RPMI7951 (cell line): ENCODE data around the gene ARHGAP9. TPM values are rescaled to one million over a fixed set of nuclear protein-coding genes. Genes with fewer than 3 reads are reported as not detected.
A peak's percentile ranks its signal among the peaks of the same experiment; 100 is the strongest.
"Not testable (repeated sequence)": the region's sequence is repeated elsewhere in the genome, so short reads cannot be mapped to it uniquely, and the experiment has no call there.

Experiments
- DNase-seq: peaks from one replicate; pipeline ENCODE4 v3.0.0-alpha.2; 2012; ENCODE audit warnings: low read depth
- total RNA-seq: library from RNA; depleted of rRNA; stranded (reverse); fragments of >200 nt; shearing (Covaris generic); gene quantifications from 2 replicates; pipeline ENCODE4 v1.2.3, GENCODE V29; 2014

Gene ARHGAP9
- total RNA-seq, 1 experiment from 2014 or later, result not detected

DNA sequence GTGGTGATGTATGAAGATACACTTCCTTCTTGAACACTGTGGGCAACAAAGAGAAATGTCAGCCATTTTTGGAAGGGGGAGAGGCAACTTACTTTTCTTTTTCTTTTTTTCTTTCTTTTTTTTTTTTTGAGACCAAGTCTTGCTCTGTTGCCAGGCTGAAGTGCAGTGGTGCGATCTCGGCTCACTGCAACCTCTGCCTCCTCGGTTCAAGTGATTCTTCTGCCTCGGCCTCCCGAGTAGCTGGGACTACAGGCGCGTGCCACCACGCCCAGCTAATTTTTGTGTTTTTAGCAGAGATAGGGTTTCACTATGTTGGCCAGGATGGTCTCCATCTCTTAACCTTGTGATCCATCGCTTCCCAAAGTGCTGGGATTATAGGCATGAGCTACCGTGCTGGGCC lies 38.1 kb upstream of the ARHGAP9 start:
- DNase-seq, result not testable (repeated sequence)

GRCh38 chr12:57517187-57517586 lies 37.5 kb upstream of the ARHGAP9 start:
- DNase-seq, result peak; percentile 72

DNA sequence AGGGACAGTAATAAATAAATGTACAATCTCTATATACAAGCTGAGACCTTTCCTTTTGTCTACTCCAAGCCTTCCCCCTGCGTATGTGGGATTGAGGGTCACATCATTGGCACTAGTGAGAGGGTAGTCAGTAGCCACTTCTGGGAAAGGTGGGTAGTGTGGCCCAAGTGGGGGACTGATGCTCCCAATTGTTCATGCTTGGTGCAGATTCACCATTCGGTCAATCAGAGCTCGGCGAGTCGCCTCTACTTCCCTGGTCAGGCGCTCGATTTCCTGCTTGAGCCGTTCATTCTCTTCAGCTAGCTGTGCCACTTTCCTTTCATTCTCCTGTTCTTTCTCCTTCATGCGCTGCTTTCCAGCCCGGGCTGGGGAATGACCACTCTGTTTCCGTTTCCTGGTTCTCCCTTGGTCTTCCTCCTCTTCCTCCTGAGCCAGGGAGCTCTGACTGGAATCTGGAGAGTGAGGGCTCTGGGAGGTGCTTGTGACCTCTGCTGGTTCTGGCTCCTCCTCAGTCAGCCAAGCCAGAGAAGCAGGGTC lies 37.0 kb upstream of the ARHGAP9 start:
- no peak for DNase-seq

- DNase-seq, result no peak
Observed at GRCh38 chr12:57515934-57516541, 36.4 kb upstream of the ARHGAP9 start.

DNA sequence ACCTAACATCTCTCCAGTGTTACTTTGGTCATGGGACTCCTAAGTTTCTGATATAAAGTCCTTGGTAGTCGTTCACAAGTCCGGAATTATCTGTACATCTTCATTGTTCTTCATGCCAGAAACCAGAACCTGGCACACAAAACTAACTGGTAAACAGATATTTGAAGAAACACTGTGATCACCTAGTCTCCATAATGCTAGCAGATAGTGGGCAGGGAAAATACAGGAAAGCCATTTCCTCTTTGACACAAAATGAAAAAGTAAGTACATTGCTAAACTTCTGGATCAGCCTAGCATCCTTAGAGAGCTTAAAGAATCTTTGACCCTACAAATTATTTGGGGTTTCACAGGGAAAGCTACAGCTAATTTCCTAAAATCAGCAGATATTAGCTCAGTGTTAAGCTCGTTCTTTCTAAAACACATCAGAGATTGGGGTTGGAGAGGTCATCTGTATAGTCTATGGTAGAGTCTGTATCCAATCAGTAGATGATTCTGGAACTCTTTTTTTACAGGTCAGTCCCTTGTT lies 35.8 kb upstream of the ARHGAP9 start:
- no peak for DNase-seq

DNA sequence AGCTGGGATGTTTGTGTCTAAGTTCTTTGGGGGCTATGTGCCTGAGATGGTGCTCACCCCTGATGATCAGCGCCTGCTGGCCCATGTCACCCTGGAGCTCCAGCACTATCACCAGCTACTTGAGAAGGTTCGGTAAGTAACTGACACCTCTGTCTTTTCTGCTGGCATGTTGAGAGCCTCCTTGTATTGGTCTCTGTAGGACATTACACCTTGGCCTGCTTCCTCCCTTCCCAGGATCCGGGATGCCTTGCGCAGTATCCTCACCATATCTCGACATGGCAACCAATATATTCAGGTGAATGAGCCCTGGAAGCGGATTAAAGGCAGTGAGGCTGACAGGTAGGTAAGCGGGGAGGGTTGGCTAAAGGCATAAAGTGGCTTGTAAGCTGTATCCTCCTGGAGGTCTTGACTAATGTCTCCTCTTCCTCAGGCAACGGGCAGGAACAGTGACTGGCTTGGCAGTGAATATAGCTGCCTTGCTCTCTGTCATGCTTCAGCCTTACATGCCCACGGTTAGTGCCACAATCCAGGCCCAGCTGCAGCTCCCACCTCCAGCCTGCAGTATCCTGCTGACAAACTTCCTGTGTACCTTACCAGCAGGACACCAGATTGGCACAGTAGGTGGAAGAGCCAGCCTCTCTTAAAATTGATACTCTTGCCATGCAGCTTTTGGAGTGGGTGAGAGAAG lies 35.2 kb upstream of the ARHGAP9 start:
- DNase-seq, result no peak

- not testable (repeated sequence) for DNase-seq
Observed at GRCh38 chr12:57514246-57514645, 34.6 kb upstream of the ARHGAP9 start.

DNA sequence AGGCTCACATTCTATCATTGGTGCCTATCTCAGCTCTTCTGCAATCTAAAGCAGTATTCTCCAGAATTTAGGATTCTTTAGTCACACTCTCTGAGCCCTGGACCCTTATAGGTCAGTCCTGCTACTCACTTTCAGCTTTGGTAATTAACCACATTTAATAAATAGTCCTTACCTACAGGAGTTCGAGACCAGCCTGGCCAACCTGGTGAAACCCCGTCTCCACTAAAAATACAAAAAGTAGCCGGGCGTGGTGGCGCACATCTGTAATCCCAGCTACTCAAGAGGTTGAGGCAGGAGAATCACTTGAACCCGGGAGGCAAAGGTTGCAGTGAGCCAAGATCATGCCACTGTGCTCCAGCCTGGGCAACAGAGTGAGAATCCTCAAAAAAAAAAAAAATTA lies 34.0 kb upstream of the ARHGAP9 start:
- not testable (repeated sequence) for DNase-seq

GRCh38 chr12:57513266-57513665 lies 33.6 kb upstream of the ARHGAP9 start:
- DNase-seq, result no peak

- no peak for DNase-seq
Observed at GRCh38 chr12:57512665-57513064, 33.0 kb upstream of the ARHGAP9 start.

DNA sequence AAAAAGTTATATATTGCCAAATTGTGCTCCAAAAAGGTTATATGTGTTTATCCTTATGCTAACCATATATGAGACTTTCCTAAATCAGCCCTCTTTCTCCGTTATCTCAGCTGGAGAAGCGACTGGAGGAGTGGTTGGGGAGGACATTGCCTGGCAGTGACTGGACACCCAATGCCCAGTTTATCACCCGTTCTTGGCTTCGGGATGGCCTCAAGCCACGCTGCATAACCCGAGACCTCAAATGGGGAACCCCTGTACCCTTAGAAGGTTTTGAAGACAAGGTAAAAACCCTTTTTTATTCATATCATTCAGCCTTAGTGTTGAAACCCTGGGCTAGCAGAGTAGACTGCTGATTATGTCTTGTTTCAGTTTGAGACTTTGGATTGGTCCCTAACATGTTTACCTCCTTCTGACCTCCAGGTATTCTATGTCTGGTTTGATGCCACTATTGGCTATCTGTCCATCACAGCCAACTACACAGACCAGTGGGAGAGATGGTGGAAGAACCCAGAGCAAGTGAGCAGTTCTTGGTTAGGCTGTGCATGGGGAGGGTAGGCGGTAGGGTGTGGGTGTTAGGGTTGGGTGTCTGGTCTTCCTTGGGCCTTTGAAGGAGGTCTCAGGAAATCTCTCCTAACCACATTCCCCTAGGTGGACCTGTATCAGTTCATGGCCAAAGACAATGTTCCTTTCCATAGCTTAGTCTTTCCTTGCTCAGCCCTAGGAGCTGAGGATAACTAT lies 32.1 kb upstream of the ARHGAP9 start:
- DNase-seq, result no peak

GRCh38 chr12:57511161-57511560 lies 31.5 kb upstream of the ARHGAP9 start:
- no peak for DNase-seq

DNA sequence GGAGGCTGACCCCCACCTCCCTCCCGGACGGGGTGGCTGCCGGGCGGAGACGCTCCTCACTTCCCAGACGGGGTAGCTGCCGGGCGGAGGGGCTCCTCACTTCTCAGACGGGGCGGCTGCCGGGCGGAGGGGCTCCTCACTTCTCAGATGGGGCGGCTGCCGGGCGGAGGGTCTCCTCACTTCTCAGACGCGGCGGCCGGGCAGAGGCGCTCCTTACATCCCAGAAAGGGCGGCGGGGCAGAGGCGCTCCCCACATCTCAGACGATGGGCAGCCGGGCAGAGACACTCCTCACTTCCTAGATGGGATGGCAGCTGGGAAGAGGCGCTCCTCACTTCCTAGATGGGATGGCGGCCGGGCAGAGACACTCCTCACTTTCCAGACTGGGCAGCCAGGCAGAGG lies 28.1 kb upstream of the ARHGAP9 start:
- not testable (repeated sequence) for DNase-seq

GRCh38 chr12:57506541-57506940 lies 26.9 kb upstream of the ARHGAP9 start:
- DNase-seq, result not testable (repeated sequence)

- not testable (repeated sequence) for DNase-seq
Observed at GRCh38 chr12:57502311-57502969, 22.8 kb upstream of the ARHGAP9 start.

GRCh38 chr12:57500213-57500612 lies 20.5 kb upstream of the ARHGAP9 start:
- DNase-seq, result no peak

- no peak for DNase-seq
Observed at GRCh38 chr12:57498571-57498970, 18.9 kb upstream of the ARHGAP9 start.

DNA sequence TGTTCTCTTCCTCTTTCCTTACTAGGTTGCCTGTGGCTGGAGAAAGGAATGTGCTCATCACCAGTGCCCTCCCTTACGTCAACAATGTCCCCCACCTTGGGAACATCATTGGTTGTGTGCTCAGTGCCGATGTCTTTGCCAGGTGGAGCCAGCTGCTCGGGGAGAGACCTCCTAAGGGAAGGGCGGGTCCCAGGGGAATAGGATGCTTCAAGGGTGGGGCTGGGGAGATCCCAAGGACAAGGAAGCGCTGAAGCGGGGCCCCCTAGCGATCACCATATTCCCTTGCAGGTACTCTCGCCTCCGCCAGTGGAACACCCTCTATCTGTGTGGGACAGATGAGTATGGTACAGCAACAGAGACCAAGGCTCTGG lies 18.5 kb upstream of the ARHGAP9 start:
- DNase-seq, result no peak

- no peak for DNase-seq
Observed at GRCh38 chr12:57497223-57498131, 17.8 kb upstream of the ARHGAP9 start.

- DNase-seq, result no peak
Observed at GRCh38 chr12:57496822-57497221, 17.2 kb upstream of the ARHGAP9 start.
